ENCODE data around the gene KLHL29.

DNA sequence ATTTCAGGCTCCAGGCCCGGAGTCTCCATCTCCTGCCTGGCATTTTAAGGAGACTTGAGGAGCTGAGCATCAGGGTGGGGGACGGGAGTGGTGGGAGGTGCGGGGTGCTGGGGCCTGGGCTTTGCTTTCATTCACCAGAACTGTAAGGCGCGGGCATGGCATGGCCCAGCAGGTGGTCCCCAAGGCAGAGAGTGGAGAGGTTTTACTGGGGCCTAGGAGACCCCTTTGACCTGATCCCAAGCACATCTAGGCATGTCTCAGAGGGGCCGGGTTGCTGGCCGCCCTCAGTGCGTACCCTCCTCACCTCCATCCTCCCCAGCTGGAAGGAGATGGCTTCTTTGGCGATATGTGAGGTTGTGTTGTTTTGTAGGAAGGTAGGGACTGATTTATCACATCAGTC lies 172.5 kb downstream of the KLHL29 start:
- TF ChIP-seq JUND (IDR thresholded peaks at IDR 0.05) (no peak), CTCF (IDR thresholded peaks at IDR 0.05 in 2 of 3, conservative IDR thresholded peaks at IDR 0.05 in 1 of 3; ENCODE audit: borderline replicate concordance in 1 of 3, insufficient read depth in 1 of 3, low read depth in 2 of 3, low read length in 2 of 3) (no peak), POLR2A (IDR thresholded peaks at IDR 0.05; ENCODE audit: borderline replicate concordance, extremely low read depth, insufficient read depth, insufficient read length) (no peak), EZH2 (IDR thresholded peaks at IDR 0.05) (no peak)
- TF ChIP-seq, protein P1, sequence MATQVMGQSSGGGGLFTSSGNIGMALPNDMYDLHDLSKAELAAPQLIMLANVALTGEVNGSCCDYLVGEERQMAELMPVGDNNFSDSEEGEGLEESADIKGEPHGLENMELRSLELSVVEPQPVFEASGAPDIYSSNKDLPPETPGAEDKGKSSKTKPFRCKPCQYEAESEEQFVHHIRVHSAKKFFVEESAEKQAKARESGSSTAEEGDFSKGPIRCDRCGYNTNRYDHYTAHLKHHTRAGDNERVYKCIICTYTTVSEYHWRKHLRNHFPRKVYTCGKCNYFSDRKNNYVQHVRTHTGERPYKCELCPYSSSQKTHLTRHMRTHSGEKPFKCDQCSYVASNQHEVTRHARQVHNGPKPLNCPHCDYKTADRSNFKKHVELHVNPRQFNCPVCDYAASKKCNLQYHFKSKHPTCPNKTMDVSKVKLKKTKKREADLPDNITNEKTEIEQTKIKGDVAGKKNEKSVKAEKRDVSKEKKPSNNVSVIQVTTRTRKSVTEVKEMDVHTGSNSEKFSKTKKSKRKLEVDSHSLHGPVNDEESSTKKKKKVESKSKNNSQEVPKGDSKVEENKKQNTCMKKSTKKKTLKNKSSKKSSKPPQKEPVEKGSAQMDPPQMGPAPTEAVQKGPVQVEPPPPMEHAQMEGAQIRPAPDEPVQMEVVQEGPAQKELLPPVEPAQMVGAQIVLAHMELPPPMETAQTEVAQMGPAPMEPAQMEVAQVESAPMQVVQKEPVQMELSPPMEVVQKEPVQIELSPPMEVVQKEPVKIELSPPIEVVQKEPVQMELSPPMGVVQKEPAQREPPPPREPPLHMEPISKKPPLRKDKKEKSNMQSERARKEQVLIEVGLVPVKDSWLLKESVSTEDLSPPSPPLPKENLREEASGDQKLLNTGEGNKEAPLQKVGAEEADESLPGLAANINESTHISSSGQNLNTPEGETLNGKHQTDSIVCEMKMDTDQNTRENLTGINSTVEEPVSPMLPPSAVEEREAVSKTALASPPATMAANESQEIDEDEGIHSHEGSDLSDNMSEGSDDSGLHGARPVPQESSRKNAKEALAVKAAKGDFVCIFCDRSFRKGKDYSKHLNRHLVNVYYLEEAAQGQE (IDR thresholded peaks at IDR 0.05; ENCODE audit: low read depth), result no peak
